PC-9 (cell line): Measurements from ENCODE around the gene CCDC107.

ENCODE experiments used
- CTCF ChIP-seq: fragments of 200-600 bp; sonication (generic); conservative IDR thresholded peaks from 2 replicates; pipeline ENCODE4 v1.6.1; 2017; ENCODE audit warnings: mixed run types, antibody characterized with exemption, mild to moderate bottlenecking, moderate library complexity
- EZH2 ChIP-seq: fragments of 200-600 bp; sonication (generic); IDR thresholded peaks from 2 replicates; pipeline ENCODE4 v1.8.0; 2017; ENCODE audit warnings: antibody characterized with exemption, low read depth

GRCh38 chr9:35686222-35687203 lies 28.4 kb downstream of the CCDC107 start:
- no peak for TF ChIP-seq CTCF
- TF ChIP-seq EZH2, result no peak
